T-helper 9 cell (primary cell): Measurements from ENCODE around the gene NFE2L2.
"Not testable (repeated sequence)": the region's sequence is repeated elsewhere in the genome, so short reads cannot be mapped to it uniquely, and the experiment has no call there.

Source experiments
- DNase-seq: peaks from one replicate; pipeline ENCODE4 v3.0.0-alpha.2; 2020
- total RNA-seq, 2 donors: gene quantifications; one replicate each; lab custom pipeline; 2026; lab: John Stamatoyannopoulos, UW

NFE2L2 gene
- 139 to 144 reads per million in 2 donors for total RNA-seq

- DNase-seq, result peak; percentile 91
Observed at GRCh38 chr2:177264693-177265587, at the start of gene NFE2L2. Gene NFE2L2, minus strand, starts transcription at chr2:177264727. Its CDS starts 151 bp downstream, at chr2:177264576.

- no peak for DNase-seq
Observed at GRCh38 chr2:177314194-177314593, 49.7 kb upstream of the NFE2L2 start.

GRCh38 chr2:177313162-177313781 is 48.7 kb upstream of the NFE2L2 start:
- no peak for DNase-seq

- no peak for DNase-seq
Observed at GRCh38 chr2:177312562-177312961, 48.0 kb upstream of the NFE2L2 start.

DNA sequence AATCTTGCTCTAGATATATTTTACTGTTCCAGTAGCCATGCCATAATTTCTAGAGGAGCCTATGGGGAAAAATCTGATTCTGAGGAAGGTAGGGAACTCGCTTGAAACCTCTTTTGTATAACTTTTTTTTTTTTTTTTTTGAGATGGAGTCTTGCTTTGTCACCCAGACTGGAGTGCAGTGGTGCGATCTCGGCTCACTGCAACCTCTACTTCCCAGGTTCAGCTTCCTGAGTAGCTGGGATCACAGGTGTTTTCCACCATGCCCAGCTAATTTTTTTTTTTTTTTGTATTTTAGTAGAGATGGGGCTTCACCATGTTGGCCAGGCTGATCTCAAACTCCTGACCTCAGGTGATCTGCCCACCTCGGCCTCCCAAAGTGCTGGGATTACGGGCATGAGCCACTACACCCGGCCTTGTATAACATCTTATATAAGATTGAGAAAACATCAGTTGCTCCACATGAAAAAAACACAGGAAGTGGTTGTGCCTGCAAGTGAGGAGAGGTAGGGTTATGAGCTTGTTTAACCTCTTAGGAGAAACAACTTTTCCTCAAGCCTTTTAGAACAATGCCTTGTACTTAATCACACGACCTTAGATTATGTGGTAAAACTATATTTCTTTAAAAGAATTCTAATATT is 45.3 kb upstream of the NFE2L2 start:
- DNase-seq, result not testable (repeated sequence)

GRCh38 chr2:177306550-177306949 is 42.0 kb upstream of the NFE2L2 start:
- no peak for DNase-seq

- DNase-seq, result no peak
Observed at GRCh38 chr2:177303939-177304338, 39.4 kb upstream of the NFE2L2 start.

- DNase-seq, result no peak
Observed at GRCh38 chr2:177302552-177302951, 38.0 kb upstream of the NFE2L2 start.

- DNase-seq, result no peak
Observed at GRCh38 chr2:177298191-177298590, 33.7 kb upstream of the NFE2L2 start.

GRCh38 chr2:177296040-177296439 is 31.5 kb upstream of the NFE2L2 start:
- no peak for DNase-seq

DNA sequence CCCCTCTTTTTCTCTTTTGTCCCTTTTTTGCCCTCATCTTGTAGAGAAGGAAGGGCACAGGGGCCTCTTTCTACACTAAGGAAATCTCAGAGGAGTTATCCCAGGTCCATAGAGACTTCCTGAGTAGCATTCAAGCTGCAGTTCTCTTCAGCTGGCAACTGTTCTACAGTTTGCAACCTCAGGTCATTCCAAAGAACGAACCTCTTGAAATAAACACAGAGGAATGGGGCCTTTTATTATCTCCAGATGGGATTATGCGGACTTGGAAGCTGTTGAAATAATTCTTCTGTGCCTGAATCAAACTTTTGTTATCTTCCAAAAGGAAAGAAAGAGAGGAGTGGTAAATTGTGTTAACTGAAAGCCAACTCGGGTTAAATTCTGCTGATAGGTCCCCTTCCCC is 31.0 kb upstream of the NFE2L2 start:
- no peak for DNase-seq

DNA sequence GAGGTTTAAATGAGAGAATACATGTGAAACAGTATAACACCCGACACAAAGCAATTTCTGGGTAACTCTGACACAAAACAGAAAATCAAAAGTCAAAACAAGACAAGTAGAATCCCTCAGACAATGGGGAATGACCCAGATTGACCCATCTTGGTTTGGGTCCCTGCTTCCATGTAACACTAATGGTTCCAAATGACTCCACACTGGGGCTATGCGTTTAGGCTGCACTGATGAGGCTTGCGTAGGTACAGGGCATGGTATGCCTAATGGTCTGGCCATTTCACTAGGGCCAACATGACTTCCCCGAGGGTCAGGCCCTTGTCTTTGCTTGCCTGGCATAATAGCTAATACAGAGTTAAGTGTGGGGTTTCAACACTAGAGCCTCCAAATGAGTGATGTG is 27.2 kb upstream of the NFE2L2 start:
- DNase-seq, result no peak

GRCh38 chr2:177289824-177290628 is 25.5 kb upstream of the NFE2L2 start:
- no peak for DNase-seq

DNA sequence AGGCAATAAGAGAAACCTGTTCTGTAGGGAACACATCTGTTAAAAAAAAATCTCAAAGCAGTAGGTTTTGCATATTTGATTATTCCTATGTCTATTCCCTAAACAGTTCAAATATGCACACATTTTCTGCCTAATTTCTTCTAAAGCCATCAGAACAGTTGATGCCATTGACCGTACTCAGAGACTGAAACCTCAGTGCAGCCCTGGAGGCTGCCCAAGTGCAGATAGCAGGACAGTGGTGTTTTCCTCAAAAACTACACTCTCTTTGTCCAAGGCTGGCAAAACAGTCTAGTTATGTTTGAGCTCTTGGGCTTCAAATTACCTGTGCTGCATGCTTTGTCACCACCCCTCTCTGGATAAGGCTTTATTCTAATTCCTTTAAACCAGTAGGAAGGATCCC is 23.3 kb upstream of the NFE2L2 start:
- DNase-seq, result no peak

DNA sequence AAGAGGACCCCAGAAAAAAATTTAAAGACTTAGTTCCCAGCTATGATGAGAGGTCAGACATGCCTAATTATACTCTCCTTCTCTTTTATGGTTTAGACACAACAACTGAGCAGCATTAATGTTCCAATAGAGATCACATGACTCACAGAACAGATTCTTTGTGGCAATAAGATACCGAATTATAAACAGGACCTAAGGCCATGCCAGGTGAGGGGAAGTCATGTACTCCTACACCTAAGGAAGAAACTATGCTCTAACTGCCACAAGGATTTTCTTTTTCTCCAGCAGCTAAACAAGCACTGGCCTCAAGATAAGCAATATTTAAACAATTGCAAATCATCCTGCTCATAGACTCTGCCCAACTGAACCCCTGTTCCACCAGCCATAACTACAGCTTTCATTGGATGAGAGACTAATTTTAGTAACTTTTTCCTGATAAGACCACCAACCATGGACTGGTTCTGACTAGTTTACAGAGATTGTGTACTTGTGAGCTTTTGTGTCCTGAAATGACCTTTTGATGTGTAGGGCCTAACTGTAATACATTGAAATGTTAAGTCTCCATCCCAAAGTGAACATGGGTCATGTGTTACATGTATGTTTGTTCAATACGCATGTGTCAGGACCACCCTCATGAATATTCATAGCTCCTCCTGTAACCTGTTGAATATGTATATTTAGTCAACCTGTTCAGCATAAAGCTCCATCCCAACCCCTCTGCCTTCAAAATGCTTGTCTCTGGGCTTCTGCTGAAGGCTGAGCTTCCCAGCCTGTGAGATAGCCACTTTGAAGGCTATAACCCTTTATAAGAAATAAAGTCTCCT is 21.6 kb upstream of the NFE2L2 start:
- no peak for DNase-seq

- DNase-seq, result no peak
Observed at GRCh38 chr2:177284531-177284930, 20.0 kb upstream of the NFE2L2 start.

DNA sequence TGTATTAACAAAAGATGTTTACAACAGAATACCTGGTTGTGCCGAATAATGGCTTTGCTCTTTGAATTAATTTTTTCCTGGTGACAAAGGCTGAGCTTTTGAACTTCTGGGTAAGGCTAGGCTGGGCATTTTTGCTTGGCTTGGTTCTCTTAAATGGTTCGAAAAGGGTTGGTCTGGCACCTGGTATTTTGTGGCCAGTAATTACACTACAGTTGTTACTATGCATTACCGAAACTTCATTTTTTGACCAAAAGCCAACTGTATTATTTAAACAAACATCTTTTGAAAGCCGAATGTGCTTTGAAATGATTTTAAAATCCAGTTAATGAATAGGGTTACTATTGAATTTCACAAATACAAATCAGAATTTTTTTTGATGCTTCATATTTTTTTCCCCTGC is 19.4 kb upstream of the NFE2L2 start:
- DNase-seq, result no peak

- no peak for DNase-seq
Observed at GRCh38 chr2:177282787-177283572, 18.5 kb upstream of the NFE2L2 start.

DNA sequence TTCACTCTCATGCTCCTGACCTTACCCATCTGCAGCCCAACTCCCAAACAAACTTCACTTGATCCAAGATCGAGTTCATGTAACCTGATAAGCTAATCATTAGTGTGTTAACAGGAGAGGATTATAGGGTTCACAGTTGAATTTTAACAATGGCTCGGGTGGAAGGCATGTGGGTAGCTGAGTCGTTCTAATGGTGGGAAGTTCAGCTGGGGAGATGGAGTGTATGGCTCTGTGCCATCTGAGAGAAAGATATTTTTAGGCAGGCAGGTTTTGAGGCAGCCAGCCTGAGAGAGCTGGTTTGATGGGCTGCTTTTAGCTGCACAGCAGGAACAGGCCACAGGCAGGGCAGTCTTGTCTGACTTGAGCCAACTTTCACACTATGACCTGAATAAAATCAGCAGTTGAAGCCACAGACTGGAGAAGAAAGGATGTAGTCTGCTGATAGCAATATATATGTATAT is 17.7 kb upstream of the NFE2L2 start:
- DNase-seq, result no peak

DNA sequence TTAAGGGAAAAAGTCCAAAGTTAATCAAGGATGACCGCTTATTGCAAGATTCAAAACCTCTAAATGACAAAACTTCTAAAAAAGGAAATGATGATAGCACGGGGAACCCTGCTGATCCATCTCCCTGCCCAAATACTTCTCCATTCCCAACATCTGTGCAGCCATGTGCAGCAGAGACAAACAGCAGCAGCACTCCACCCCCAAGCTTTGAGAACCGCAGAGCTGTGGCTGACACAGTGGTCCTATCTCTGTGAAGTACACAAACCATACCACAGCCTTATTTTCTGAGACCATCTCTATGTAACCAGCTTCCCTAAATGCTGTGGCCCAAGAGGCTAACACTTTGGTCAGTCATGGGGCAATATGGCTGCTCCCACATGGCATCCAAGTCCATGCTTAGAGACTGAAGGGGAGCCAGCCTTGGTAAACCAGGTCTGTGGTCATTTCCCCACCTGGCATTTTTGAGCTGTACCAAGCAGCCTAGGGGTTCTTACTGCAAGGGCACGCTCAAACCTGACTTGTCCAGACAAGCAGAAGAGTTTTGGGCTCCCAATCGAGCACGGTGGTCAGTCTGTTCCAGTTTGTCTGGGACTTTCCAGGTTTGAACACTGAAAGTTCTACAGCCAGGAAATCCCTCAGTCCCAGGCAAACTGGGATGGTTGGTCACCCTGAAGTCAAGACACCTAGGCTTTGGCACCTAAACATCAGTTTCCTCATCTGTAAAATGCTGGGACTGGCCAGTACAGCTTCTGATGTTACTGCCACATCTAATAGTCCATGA is 17.1 kb upstream of the NFE2L2 start:
- DNase-seq, result no peak
